SU-DHL-6 (cell line): Measurements from ENCODE around the gene LPIN1.

Experiments used
- H2AFZ ChIP-seq: fragments of 200-600 bp; sonication (generic); 2 replicates; pipeline ENCODE4 v1.6.1; 2014; ENCODE audit warnings: low read depth, mild to moderate bottlenecking, moderate library complexity, mixed read lengths, antibody characterized with exemption, low read length; ENCODE audit not compliant: severe bottlenecking
- H3F3A ChIP-seq: fragments of 200-600 bp; shearing (Covaris generic); 2 replicates; pipeline ENCODE4 v1.6.0; 2016; ENCODE audit warnings: antibody characterized with exemption, mild to moderate bottlenecking; ENCODE audit not compliant: insufficient read depth
- H3K27ac ChIP-seq: fragments of 200-600 bp; sonication (generic); 2 replicates; pipeline ENCODE4 v1.5.1; 2016; ENCODE audit warnings: low read depth, mild to moderate bottlenecking, low read length, moderate library complexity, mixed read lengths
- H3K27me3 ChIP-seq: fragments of 200-600 bp; sonication (generic), shearing (Covaris generic); 2 replicates; pipeline ENCODE4 v1.6.0; 2014; ENCODE audit warnings: mild to moderate bottlenecking, low read length
- H3K36me3 ChIP-seq: fragments of 200-600 bp; sonication (generic); 2 replicates; pipeline ENCODE4 v1.6.1; 2014; ENCODE audit warnings: mild to moderate bottlenecking, low read length, mixed read lengths
- H3K4me2 ChIP-seq: fragments of 300-600, 200-600 bp; shearing (Covaris generic), sonication (generic); 2 replicates; pipeline ENCODE4 v1.6.0; 2014; ENCODE audit warnings: low read length, low read depth, mild to moderate bottlenecking; ENCODE audit not compliant: poor library complexity, severe bottlenecking
- H3K4me3 ChIP-seq: fragments of 200-600 bp; sonication (generic); 2 replicates; pipeline ENCODE4 v1.5.1; 2014; ENCODE audit warnings: antibody characterized with exemption, low read length, mild to moderate bottlenecking, mixed read lengths; ENCODE audit not compliant: insufficient read depth, poor library complexity, severe bottlenecking
- H3K79me2 ChIP-seq: fragments of 200-600 bp; sonication (generic); 2 replicates; pipeline ENCODE4 v1.6.1; 2014; ENCODE audit warnings: mild to moderate bottlenecking, low read length, moderate library complexity; ENCODE audit not compliant: insufficient read depth
- H3K9ac ChIP-seq: fragments of 200-600 bp; sonication (generic); 2 replicates; pipeline ENCODE4 v1.7.0; 2014; ENCODE audit warnings: mild to moderate bottlenecking, low read length
- H3K9me2 ChIP-seq: fragments of 200-600 bp; sonication (generic); replicated peaks from 2 replicates; pipeline ENCODE4 v1.6.1; 2014; ENCODE audit warnings: low read length; ENCODE audit not compliant: insufficient read depth
- H3K9me3 ChIP-seq: fragments of 200-600 bp; sonication (generic); 2 replicates; pipeline ENCODE4 v1.6.1; 2014; ENCODE audit warnings: low read length, mixed read lengths; ENCODE audit not compliant: insufficient read depth
- H4K20me1 ChIP-seq: fragments of 200-600 bp; sonication (generic); 2 replicates; pipeline ENCODE4 v1.6.1; 2014; ENCODE audit warnings: low read depth, mild to moderate bottlenecking, antibody characterized with exemption, low read length, moderate library complexity, mixed read lengths
- EZH2phosphoT487 ChIP-seq: fragments of 200-600 bp; sonication (generic), shearing (Covaris generic); conservative IDR thresholded peaks from 2 replicates; pipeline ENCODE4 v1.6.1; 2018; ENCODE audit warnings: mild to moderate bottlenecking, antibody characterized with exemption, low read length, moderate library complexity, mixed read lengths
- TF ChIP-seq, protein P1 (sequence below): fragments of 200-600 bp; sonication (generic); IDR thresholded peaks from one replicate; pipeline ENCODE4 v1.5.1; 2017; ENCODE audit warnings: antibody characterized with exemption, mild to moderate bottlenecking, low read length, moderate library complexity; ENCODE audit not compliant: insufficient read depth, poor library complexity, severe bottlenecking

LPIN1 gene

DNA sequence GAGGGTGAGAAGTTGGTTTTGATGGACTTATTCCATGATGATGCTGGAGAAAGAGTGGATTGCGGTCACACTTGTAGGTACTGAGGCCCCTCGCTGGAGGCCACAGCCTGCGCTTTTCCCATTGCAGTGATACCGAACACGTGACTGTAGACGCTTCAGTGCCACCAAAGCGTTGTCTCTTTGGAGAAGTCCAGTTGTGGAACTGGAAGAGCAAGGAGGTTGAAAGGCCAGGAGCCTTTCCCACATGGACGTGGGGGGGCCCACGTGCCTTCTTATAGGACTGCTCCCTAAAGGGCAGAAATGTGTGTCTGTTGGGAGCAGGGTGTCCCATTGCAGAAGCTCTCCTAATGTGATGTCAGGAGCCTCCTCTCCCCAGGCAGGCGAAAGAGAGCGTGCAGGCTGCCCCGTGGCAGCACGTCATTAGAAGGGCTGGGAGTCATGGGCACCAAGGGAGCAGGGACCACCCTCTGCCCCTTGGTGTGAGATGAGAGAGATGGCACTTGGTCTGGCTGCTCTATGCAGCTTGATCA, 31.5 kb downstream of the LPIN1 start:
- Histone ChIP-seq H3K27me3 (no peaks in the 10 kb centered on the region), H3K36me3 (peaks cover 63% of the 10 kb centered on the region), H4K20me1 (no peaks in the 10 kb centered on the region), H3K9ac (no peak overlapping the region), H3K9me2 (no peaks in the 10 kb centered on the region), H3K9me3 (no peaks in the 10 kb centered on the region), H2AFZ (no peak overlapping the region), H3F3A (peaks cover 39% of the 10 kb centered on the region), H3K4me2 (no peak overlapping the region), H3K79me2 (peaks cover 13% of the 10 kb centered on the region; the same call in 1 of the 2 replicates), H3K4me3 (no peak overlapping the region), H3K27ac (no peak overlapping the region)
- TF ChIP-seq EZH2phosphoT487: no peak
- TF ChIP-seq, protein P1, sequence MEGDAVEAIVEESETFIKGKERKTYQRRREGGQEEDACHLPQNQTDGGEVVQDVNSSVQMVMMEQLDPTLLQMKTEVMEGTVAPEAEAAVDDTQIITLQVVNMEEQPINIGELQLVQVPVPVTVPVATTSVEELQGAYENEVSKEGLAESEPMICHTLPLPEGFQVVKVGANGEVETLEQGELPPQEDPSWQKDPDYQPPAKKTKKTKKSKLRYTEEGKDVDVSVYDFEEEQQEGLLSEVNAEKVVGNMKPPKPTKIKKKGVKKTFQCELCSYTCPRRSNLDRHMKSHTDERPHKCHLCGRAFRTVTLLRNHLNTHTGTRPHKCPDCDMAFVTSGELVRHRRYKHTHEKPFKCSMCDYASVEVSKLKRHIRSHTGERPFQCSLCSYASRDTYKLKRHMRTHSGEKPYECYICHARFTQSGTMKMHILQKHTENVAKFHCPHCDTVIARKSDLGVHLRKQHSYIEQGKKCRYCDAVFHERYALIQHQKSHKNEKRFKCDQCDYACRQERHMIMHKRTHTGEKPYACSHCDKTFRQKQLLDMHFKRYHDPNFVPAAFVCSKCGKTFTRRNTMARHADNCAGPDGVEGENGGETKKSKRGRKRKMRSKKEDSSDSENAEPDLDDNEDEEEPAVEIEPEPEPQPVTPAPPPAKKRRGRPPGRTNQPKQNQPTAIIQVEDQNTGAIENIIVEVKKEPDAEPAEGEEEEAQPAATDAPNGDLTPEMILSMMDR: no peak

DNA sequence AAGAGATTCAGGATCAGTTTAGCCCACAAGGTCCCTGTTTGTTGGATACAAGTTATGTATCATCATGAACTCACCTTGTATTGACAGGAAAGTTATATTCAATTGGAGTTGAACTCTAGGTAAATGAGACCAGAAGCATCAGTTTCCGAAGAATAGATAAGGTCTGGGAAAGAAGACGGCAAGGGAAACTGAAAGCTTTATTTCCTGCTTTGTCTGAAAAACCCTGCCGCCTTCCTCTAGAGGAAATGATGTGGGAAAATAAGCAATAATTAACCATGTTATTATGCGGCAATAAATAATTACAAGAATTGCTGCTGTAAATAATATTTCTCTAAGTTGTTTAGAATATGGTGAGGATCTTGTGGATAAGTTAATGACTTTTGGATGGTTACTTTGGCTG, 32.0 kb downstream of the LPIN1 start:
- no peak overlapping the region for H3K9ac ChIP-seq
- H3K36me3 ChIP-seq: peaks cover 61% of the 10 kb centered on the region
- no peak overlapping the region for H3K4me3 ChIP-seq
- H3K9me2 ChIP-seq: no peaks in the 10 kb centered on the region
- H3K4me2 ChIP-seq: no peak overlapping the region
- peak overlapping the region; percentile 19 for H3K27ac ChIP-seq
- peaks cover 39% of the 10 kb centered on the region for H3F3A ChIP-seq
- no peaks in the 10 kb centered on the region for H3K27me3 ChIP-seq
- H4K20me1 ChIP-seq: no peaks in the 10 kb centered on the region
- H2AFZ ChIP-seq: no peak overlapping the region
- no peaks in the 10 kb centered on the region for H3K9me3 ChIP-seq
- H3K79me2 ChIP-seq: peaks cover 13% of the 10 kb centered on the region; the same call in 1 of the 2 replicates
- TF ChIP-seq EZH2phosphoT487: no peak

DNA sequence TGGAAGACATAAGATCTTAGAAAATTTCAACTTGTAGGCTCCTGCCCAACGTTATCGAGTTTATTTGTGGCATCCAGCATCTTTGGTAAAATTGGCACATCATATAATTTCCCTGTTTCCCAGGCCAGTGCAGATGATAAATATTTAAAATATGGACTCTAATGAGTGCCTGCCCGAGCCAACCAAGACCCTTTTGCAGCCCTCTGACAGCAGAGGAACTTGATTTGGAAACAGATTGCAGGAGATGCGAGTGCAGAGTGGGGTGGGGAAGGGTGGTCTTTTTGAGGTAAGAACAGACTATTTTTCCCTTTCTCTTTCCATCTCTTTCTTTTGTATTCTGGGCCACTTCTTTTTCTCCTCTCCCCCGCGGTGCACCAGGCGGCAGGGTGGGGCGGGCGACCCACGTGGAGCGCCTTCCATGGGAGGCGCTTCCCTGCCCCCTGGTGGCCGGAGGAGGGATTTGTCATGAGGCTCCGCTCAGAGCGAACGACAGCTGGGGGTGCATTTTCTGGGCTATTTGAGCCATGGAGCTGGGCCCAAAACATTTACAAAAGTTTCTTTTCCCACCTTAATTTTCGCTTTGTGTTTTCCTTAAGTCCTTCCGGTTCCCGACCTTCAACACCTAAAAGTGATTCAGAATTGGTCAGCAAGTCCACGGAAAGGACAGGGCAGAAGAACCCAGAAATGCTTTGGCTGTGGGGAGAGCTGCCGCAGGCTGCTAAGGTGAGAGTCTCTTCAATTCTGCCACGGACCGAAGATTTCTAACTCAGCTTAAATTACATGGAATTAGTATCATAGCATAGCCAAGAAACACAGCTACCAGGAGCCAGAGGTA, 32.7 kb downstream of the LPIN1 start:
- H3K27ac ChIP-seq: peak overlapping the region; percentile 19
- H4K20me1 ChIP-seq: no peaks in the 10 kb centered on the region
- H3K4me2 ChIP-seq: peak overlapping the region; percentile 11
- H3K9ac ChIP-seq: peak overlapping the region; percentile 10; the same call in 1 of the 2 replicates
- TF ChIP-seq, protein P1: peak; percentile 87
- no peak for TF ChIP-seq EZH2phosphoT487
- no peaks in the 10 kb centered on the region for H3K9me3 ChIP-seq
- H3K36me3 ChIP-seq: peaks cover 54% of the 10 kb centered on the region
- no peak overlapping the region for H2AFZ ChIP-seq
- peaks cover 39% of the 10 kb centered on the region for H3F3A ChIP-seq
- H3K4me3 ChIP-seq: no peak overlapping the region
- H3K79me2 ChIP-seq: peaks cover 13% of the 10 kb centered on the region; the same call in 1 of the 2 replicates
- H3K27me3 ChIP-seq: no peaks in the 10 kb centered on the region
- no peaks in the 10 kb centered on the region for H3K9me2 ChIP-seq

DNA sequence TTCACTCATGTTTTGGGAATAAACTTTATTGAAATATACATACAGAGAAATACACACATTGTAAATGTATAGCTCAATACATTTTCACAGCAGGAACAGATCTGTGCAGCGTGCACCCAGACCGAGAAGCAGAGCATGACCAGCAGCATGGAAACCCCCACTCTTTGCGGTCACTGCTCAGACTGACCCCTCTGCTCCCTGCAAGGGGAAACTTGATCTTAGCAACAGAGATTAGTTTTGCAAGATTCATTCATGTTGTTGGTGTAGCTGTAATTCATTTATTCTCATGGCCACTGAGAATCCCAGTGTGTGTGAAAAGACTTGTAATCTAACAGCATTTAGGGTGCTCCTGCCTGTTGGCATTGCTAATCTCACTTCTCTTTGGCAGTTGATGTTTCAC, 35.2 kb downstream of the LPIN1 start:
- Histone ChIP-seq H2AFZ (no peak overlapping the region), H3K27me3 (no peaks in the 10 kb centered on the region), H3K9me2 (no peaks in the 10 kb centered on the region), H3K9ac (no peak overlapping the region), H3K36me3 (peaks cover 47% of the 10 kb centered on the region), H3K9me3 (no peaks in the 10 kb centered on the region), H3K79me2 (peaks cover 7% of the 10 kb centered on the region; the same call in 1 of the 2 replicates), H4K20me1 (no peaks in the 10 kb centered on the region; the same call in 1 of the 2 replicates), H3K4me3 (no peak overlapping the region), H3K27ac (no peak overlapping the region), H3F3A (peaks cover 18% of the 10 kb centered on the region), H3K4me2 (no peak overlapping the region)
- TF ChIP-seq EZH2phosphoT487: no peak
